Esophagus muscularis mucosa (tissue), 4 donors: ENCODE results near the gene METTL6. TPM values are rescaled to one million over a fixed set of nuclear protein-coding genes. Genes with fewer than 3 reads are reported as not detected.

Experiments
- DNase-seq: peaks from one replicate; pipeline ENCODE4 v3.0.0-alpha.2; 2017; ENCODE audit errors: extremely low spot score
- H3K27ac ChIP-seq, 4 donors: fragments of 200-600 bp; sonication (generic); replicated peaks in 1 of 4; 1 replicate in 3 of 4; 2 replicates in 1 of 4; pipeline ENCODE4 v1.5.1; 2016 to 2019; ENCODE audit warnings: mild to moderate bottlenecking in 1 of 4
- H3K27me3 ChIP-seq, 4 donors: fragments of 200-600 bp; sonication (generic); one replicate each; pipeline versions ENCODE4 v1.5.1 to v1.6.0; 2016 to 2019
- H3K36me3 ChIP-seq, 4 donors: fragments of 200-600 bp; sonication (generic); one replicate each; pipeline ENCODE4 v1.5.1; 2016 to 2019
- H3K4me1 ChIP-seq, 4 donors: fragments of 200-600 bp; sonication (generic); one replicate each; pipeline ENCODE4 v1.5.1; 2016 to 2019
- H3K4me3 ChIP-seq, 4 donors: fragments of 200-600 bp; sonication (generic); 1 replicate in 2 of 4; 2 replicates in 2 of 4; pipeline ENCODE4 v1.5.1; 2016 to 2019; ENCODE audit warnings: mild to moderate bottlenecking in 4 of 4, moderate library complexity in 1 of 4
- H3K9me3 ChIP-seq, 4 donors: fragments of 200-600 bp; sonication (generic); 1 replicate in 3 of 4; 2 replicates in 1 of 4; pipeline ENCODE4 v1.5.1; 2016 to 2019
- CTCF ChIP-seq, 3 experiments: fragments of 200-600 bp in 2 of 3; fragments of 450-650 bp in 1 of 3; sonication (generic) in 2 of 3; IDR thresholded peaks; one replicate each; pipeline ENCODE4 v1.5.1; 2017 to 2019; ENCODE audit warnings: antibody characterized with exemption in 3 of 3, mild to moderate bottlenecking in 2 of 3, moderate library complexity in 1 of 3
- EP300 ChIP-seq: sonication (generic); formaldehyde crosslinking; IDR thresholded peaks from one replicate; pipeline ENCODE4 v1.6.1; 2017; ENCODE audit warnings: antibody characterized with exemption
- POLR2A ChIP-seq: fragments of 450-650 bp; IDR thresholded peaks from one replicate; pipeline ENCODE4 v1.6.1; 2017; ENCODE audit warnings: antibody characterized with exemption, moderate library complexity, mild to moderate bottlenecking, low read depth
- POLR2AphosphoS5 ChIP-seq, 2 donors: sonication (generic); formaldehyde crosslinking; IDR thresholded peaks; one replicate each; pipeline ENCODE4 v1.6.1; 2017; ENCODE audit warnings: antibody characterized with exemption in 2 of 2
- WGBS: methylation state at CpG from one replicate; pipeline ENCODE4 v1.1.5; 2018; 5-methylcytosine and 5-hydroxymethylcytosine counted together
- intact Hi-C: fragments of 100-400 bp; cut with DNase I; formaldehyde crosslinking; loops from one replicate; pipeline ENCODE4 v1.15.1; 2023
- total RNA-seq, 4 donors: library from RNA; depleted of rRNA; stranded (reverse); fragments of >200 nt; gene quantifications; one replicate each; pipeline versions ENCODE4 v1.1.0 to v1.2.1, GENCODE V29; 2016

METTL6 gene
- total RNA-seq, 4 donors from 2014 or later: 10.9 to 18.7 (median 11.8) TPM

GRCh38 chr3:15452156-15452555 is 24.8 kb upstream of the METTL6 start:
- TF ChIP-seq POLR2AphosphoS5 (IDR thresholded peaks at IDR 0.05) (no peak), EP300 (no peak), CTCF (IDR thresholded peaks at IDR 0.05) (no peak), POLR2A (no peak)
- no peaks in the 10 kb centered on the region for H3K27me3 ChIP-seq

GRCh38 chr3:15451216-15452113 is 24.1 kb upstream of the METTL6 start:
- H3K36me3 ChIP-seq: peaks cover 0 to 48% (median 10%) of the 10 kb centered on the region in 4 donors
- DNase-seq: no peak
- no peaks in the 10 kb centered on the region for H3K27me3 ChIP-seq
- no peak for TF ChIP-seq EP300
- TF ChIP-seq POLR2AphosphoS5 (IDR thresholded peaks at IDR 0.05): no peak
- no peak for TF ChIP-seq POLR2A
- no peak for TF ChIP-seq CTCF (IDR thresholded peaks at IDR 0.05)
- 91% methylated on average over 17 of the region's 18 CpGs for WGBS
- intact Hi-C loops: no loop called here
- H3K4me1 ChIP-seq: no peaks in the 10 kb centered on the region
- H3K9me3 ChIP-seq: no peaks in the 10 kb centered on the region
- no peak overlapping the region for H3K4me3 ChIP-seq
- no peak overlapping the region for H3K27ac ChIP-seq

More at GRCh38 chr3:15452156-15452555, 24.8 kb upstream of the METTL6 start:
- no peak overlapping the region for H3K27ac ChIP-seq
- no peaks in the 10 kb centered on the region for H3K9me3 ChIP-seq
- H3K4me3 ChIP-seq: no peak overlapping the region
- intact Hi-C loops: no loop called here
- WGBS: 93% methylated on average over 8 of the region's 9 CpGs
- peaks cover 0 to 45% (median 10%) of the 10 kb centered on the region in 4 donors for H3K36me3 ChIP-seq
- H3K4me1 ChIP-seq: no peaks in the 10 kb centered on the region
- DNase-seq: no peak

GRCh38 chr3:15450438-15451215 is 23.3 kb upstream of the METTL6 start:
- H3K36me3 ChIP-seq: peaks cover 0 to 40% (median 9%) of the 10 kb centered on the region in 4 donors

More at GRCh38 chr3:15450438-15451215, 23.3 kb upstream of the METTL6 start:
- H3K27ac ChIP-seq: no peak overlapping the region
- no peak for TF ChIP-seq POLR2A
- no peak for TF ChIP-seq CTCF (IDR thresholded peaks at IDR 0.05)
- no peak for TF ChIP-seq EP300
- no peak for TF ChIP-seq POLR2AphosphoS5 (IDR thresholded peaks at IDR 0.05)
- H3K9me3 ChIP-seq: no peaks in the 10 kb centered on the region
- no peak for DNase-seq
- intact Hi-C loops: no loop called here
- H3K4me3 ChIP-seq: no peak overlapping the region
- WGBS: 94% methylated on average over 12 of the region's 12 CpGs
- no peaks in the 10 kb centered on the region for H3K4me1 ChIP-seq
- no peaks in the 10 kb centered on the region for H3K27me3 ChIP-seq
